NCI-H187 treated with DMSO at 0.1 percent for 48 hours (cell line): Measurements from ENCODE around the gene TRANK1.
"Not testable (repeated sequence)": the region's sequence is repeated elsewhere in the genome, so short reads cannot be mapped to it uniquely, and the experiment has no call there.

Experiments
- DNase-seq: peaks from one replicate; lab custom pipeline; 2025; lab: John Stamatoyannopoulos, UW

Gene TRANK1

DNA sequence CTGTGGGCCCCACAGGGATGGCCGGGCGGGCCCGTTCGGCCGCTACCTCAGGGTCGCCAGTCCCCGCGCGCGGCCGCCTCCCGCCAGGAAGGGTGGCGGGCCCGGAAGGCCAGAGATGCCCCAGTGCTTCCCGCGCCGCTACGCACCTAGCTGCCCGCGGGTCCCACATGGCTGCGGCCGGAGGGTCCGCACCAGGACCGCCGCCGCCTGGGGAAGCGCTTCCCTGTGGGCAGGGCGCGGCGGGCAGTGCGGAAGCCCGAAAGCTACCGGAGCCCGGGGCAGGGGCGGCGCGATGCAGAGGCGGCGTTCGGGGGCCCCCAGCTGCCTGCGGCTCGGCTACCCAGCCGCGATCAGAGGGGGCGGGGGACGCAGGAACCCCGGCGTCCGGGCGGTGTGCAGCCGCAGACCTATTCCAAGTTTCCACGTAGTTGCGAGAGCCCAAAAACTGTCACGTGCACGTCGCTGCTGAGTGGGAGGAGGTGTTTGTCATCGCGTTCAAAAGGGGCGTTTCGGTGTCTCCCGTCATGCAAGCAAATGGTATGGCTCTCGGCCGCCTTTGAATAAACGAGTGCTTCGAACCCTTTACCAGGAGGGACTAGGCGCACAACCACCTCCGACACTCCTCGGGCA lies at the start of gene TRANK1:
TSS of gene TRANK1 (minus strand) at position 414 of the 630 bp plus-strand sequence. CDS start at position 169, 245 bp downstream.
- no peak for DNase-seq

DNA sequence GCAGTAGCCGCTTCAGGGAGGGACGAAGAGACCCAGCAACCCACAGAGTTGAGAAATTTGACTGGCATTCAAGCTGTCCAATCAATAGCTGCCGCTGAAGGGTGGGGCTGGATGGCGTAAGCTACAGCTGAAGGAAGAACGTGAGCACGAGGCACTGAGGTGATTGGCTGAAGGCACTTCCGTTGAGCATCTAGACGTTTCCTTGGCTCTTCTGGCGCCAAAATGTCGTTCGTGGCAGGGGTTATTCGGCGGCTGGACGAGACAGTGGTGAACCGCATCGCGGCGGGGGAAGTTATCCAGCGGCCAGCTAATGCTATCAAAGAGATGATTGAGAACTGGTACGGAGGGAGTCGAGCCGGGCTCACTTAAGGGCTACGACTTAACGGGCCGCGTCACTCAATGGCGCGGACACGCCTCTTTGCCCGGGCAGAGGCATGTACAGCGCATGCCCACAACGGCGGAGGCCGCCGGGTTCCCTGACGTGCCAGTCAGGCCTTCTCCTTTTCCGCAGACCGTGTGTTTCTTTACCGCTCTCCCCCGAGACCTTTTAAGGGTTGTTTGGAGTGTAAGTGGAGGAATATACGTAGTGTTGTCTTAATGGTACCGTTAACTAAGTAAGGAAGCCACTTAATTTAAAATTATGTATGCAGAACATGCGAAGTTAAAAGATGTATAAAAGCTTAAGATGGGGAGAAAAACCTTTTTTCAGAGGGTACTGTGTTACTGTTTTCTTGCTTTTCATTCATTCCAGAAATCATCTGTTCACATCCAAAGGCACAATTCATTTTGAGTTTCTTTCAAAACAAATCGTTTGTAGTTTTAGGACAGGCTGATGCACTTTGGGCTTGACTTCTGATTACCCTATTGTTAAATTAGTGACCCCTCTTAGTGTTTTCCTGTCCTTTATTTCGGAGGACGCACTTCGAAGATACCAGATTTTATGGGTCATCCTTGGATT lies 48.8 kb upstream of the TRANK1 start, which contains the start of gene MLH1:
TSS of gene MLH1 (plus strand) at position 193 of the 958 bp plus-strand sequence. CDS start at position 223, 30 bp downstream.
- DNase-seq = no peak

DNA sequence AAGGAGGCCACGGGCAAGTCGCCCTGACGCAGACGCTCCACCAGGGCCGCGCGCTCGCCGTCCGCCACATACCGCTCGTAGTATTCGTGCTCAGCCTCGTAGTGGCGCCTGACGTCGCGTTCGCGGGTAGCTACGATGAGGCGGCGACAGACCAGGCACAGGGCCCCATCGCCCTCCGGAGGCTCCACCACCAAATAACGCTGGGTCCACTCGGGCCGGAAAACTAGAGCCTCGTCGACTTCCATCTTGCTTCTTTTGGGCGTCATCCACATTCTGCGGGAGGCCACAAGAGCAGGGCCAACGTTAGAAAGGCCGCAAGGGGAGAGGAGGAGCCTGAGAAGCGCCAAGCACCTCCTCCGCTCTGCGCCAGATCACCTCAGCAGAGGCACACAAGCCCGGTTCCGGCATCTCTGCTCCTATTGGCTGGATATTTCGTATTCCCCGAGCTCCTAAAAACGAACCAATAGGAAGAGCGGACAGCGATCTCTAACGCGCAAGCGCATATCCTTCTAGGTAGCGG lies 48.0 kb upstream of the TRANK1 start, which contains the start of gene EPM2AIP1:
TSS of gene EPM2AIP1 (minus strand) at position 326 of the 520 bp plus-strand sequence. CDS start at position 272, 54 bp downstream.
- no peak for DNase-seq

DNA sequence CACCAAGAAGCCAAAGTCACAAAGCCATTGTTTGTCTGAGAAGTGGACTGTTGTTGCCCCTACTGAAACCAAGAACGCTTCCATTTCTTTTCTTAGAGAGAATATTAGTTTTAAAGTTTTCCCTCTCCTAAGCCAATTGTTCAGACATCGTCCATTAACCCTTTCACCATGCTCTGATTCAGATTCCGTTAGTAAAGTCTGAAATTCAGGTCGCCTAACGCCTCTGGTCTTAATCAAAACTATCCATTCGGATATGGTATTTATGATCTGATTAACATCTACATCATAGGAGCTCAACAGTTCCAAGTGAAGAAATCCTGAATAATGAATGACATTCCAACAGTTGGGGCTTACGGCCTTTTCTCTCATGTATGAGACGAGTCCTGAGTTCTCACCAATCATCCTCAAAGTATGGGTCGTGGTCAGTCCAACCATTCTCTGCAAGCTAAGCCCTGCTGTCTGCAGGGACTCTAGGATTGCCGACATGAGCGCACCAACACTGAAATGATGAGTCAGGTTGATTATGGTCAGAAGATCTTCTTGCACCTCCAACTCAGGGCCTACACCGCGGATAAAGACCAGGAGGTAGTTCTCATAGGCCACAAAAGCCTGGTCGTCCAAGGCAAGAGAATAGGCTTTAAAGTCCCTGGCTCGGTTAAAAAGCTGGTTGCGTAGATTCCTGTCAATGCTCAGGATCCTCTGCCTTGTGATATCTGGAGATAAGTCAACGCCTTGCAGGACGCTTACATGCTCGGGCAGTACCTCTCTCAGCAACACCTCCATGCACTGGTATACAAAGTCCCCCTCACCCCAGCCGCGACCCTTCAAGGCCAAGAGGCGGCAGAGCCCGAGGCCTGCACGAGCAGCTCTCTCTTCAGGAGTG lies 47.3 kb upstream of the TRANK1 start:
- no peak for DNase-seq

- DNase-seq = no peak
Measured at GRCh38 chr3:36991147-36991546, 46.3 kb upstream of the TRANK1 start.

GRCh38 chr3:36989568-36989967 lies 44.7 kb upstream of the TRANK1 start:
- DNase-seq = no peak

GRCh38 chr3:36989005-36989404 lies 44.2 kb upstream of the TRANK1 start:
- no peak for DNase-seq

- DNase-seq = no peak
Measured at GRCh38 chr3:36988356-36988755, 43.5 kb upstream of the TRANK1 start.

GRCh38 chr3:36981006-36981405 lies 36.2 kb upstream of the TRANK1 start:
- no peak for DNase-seq

DNA sequence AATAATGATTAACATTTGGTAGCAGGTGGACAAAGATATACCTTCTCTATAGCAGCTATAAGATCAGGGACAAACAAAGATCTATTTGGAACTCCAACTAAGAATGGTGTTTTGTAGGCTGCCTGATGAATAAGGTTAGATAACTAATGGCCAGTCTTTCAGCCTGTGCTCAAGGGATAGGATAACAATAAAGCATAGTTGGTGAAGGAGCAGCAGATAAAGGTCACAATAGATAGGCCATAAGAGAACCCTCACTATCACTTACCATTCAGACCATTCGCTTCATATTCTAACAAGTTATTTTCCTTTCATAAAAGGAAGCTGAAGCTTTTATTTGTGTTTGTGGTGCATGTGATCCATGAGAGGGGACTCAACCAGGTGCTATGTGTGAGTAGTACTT lies 28.3 kb upstream of the TRANK1 start:
- no peak for DNase-seq

- no peak for DNase-seq
Measured at GRCh38 chr3:36972163-36972562, 27.3 kb upstream of the TRANK1 start.

GRCh38 chr3:36969540-36970432 lies 24.9 kb upstream of the TRANK1 start:
- DNase-seq = peak; percentile 94

- no peak for DNase-seq
Measured at GRCh38 chr3:36969085-36969484, 24.2 kb upstream of the TRANK1 start.

- no peak for DNase-seq
Measured at GRCh38 chr3:36965440-36965839, 20.6 kb upstream of the TRANK1 start.

- DNase-seq = no peak
Measured at GRCh38 chr3:36964817-36965216, 20.0 kb upstream of the TRANK1 start.

DNA sequence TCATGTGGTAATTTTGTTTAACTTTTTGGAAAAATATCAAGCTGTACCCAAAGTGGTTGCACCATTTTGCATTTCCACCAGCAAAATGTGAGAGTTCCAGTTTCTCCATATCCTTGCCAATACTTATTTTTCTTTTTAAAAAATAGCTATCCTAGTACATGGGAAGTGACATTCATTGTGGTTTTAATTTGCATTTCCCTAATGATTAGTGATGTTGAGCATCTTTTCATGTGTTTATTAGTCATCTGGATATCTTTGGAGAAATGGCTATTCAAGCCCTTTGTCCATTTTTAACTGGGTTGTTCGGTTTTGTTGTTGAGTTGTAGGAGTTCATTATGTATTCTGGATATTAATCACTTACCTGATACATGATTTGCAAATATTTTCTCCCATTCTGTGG lies 19.5 kb upstream of the TRANK1 start:
- DNase-seq = no peak

- not testable (repeated sequence) for DNase-seq
Measured at GRCh38 chr3:36963008-36963407, 18.2 kb upstream of the TRANK1 start.

- no peak for DNase-seq
Measured at GRCh38 chr3:36960502-36960901, 15.6 kb upstream of the TRANK1 start.

DNA sequence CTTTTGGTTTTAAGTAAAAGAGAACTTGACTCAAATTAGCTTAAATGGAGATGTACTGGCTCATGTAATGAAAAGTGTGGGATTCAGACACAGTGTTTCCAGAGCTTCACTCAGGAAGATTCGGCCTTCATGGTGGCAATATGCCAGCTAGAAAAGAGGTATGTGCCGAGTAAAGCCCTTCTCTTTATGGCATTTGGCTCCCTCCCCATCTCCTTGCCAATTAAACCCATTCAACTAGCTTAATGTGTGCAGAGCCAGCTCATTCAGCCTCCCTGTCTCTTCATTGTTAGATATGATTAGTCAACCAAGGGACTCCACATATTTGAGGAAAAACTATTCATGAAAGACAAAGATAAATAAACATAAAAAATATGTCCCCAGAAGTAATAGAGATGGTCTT lies 15.0 kb upstream of the TRANK1 start:
- no peak for DNase-seq

- no peak for DNase-seq
Measured at GRCh38 chr3:36957862-36958686, 13.2 kb upstream of the TRANK1 start.
